Trophoblast cell (in vitro differentiated cells and primary cell): ENCODE measurements around the gene KANSL3.
A peak's percentile ranks its signal among the peaks of the same experiment; 100 is the strongest.

Source experiments
- DNase-seq, 2 donors: peaks; one replicate each; pipeline ENCODE4 v3.0.0-alpha.2; 2016
- H2AFZ ChIP-seq: 2 replicates; pipeline ENCODE4 v1.6.1; 2013; ENCODE audit warnings: low read length, moderate library complexity, mild to moderate bottlenecking; ENCODE audit not compliant: insufficient read depth, poor library complexity
- H2AK5ac ChIP-seq: 2 replicates; pipeline ENCODE4 v1.6.1; 2013; ENCODE audit warnings: mild to moderate bottlenecking, low read length
- H2BK120ac ChIP-seq: 2 replicates; pipeline ENCODE4 v1.6.1; 2013; ENCODE audit warnings: low read length, mild to moderate bottlenecking, moderate library complexity; ENCODE audit not compliant: insufficient read depth, poor library complexity
- H2BK12ac ChIP-seq: 2 replicates; pipeline ENCODE4 v1.6.1; 2013; ENCODE audit warnings: mild to moderate bottlenecking, low read length, moderate library complexity
- H2BK5ac ChIP-seq: 2 replicates; pipeline ENCODE4 v1.6.1; 2013; ENCODE audit warnings: low read length, low read depth, moderate library complexity, mild to moderate bottlenecking; ENCODE audit not compliant: poor library complexity
- H3K14ac ChIP-seq: 2 replicates; pipeline ENCODE4 v1.6.1; 2013; ENCODE audit warnings: mild to moderate bottlenecking, low read length
- H3K18ac ChIP-seq: 2 replicates; pipeline ENCODE4 v1.6.1; 2013; ENCODE audit warnings: mild to moderate bottlenecking, low read length
- H3K23ac ChIP-seq: 2 replicates; pipeline ENCODE4 v1.6.1; 2013; ENCODE audit warnings: low read length
- H3K27ac ChIP-seq: 2 replicates; pipeline ENCODE4 v1.5.1; 2013; ENCODE audit warnings: low read depth, mild to moderate bottlenecking, inconsistent platforms, low read length, moderate library complexity
- H3K27me3 ChIP-seq: 2 replicates; pipeline ENCODE4 v1.6.1; 2013; ENCODE audit warnings: inconsistent platforms, mild to moderate bottlenecking, low read length, moderate library complexity; ENCODE audit not compliant: insufficient read depth
- H3K36me3 ChIP-seq, 2 experiments: 1 replicate in 1 of 2; 2 replicates in 1 of 2; pipeline ENCODE4 v1.6.1; 2013; ENCODE audit warnings: low read length in 2 of 2, mild to moderate bottlenecking in 2 of 2, moderate library complexity in 1 of 2; ENCODE audit not compliant: insufficient read depth in 2 of 2, control insufficient read depth in 1 of 2
- H3K4ac ChIP-seq: 2 replicates; pipeline ENCODE4 v1.6.1; 2013; ENCODE audit warnings: low read depth, mild to moderate bottlenecking, low read length, moderate library complexity
- H3K4me1 ChIP-seq, 2 experiments: 1 replicate in 1 of 2; 2 replicates in 1 of 2; pipeline ENCODE4 v1.6.1; 2013; ENCODE audit warnings: low read length in 2 of 2, mild to moderate bottlenecking in 2 of 2, moderate library complexity in 1 of 2; ENCODE audit not compliant: insufficient read depth in 2 of 2, control insufficient read depth in 1 of 2
- H3K4me2 ChIP-seq: 2 replicates; pipeline ENCODE4 v1.6.1; 2013; ENCODE audit warnings: inconsistent platforms, mild to moderate bottlenecking, low read length, moderate library complexity
- H3K4me3 ChIP-seq: 2 replicates; pipeline ENCODE4 v1.5.1; 2013; ENCODE audit warnings: mild to moderate bottlenecking, low read depth, low read length, inconsistent platforms
- H3K79me1 ChIP-seq: one replicate; pipeline ENCODE4 v1.6.1; 2013; ENCODE audit warnings: low read length
- H3K79me2 ChIP-seq: 2 replicates; pipeline ENCODE4 v1.6.1; 2013; ENCODE audit warnings: low read length, mild to moderate bottlenecking; ENCODE audit not compliant: control insufficient read depth, insufficient read depth, poor library complexity
- H3K9ac ChIP-seq: 2 replicates; pipeline ENCODE4 v1.6.1; 2013; ENCODE audit warnings: mild to moderate bottlenecking, low read length
- H3K9me3 ChIP-seq: 2 replicates; pipeline ENCODE4 v1.6.1; 2013; ENCODE audit warnings: low read depth, mild to moderate bottlenecking, control low read depth, inconsistent platforms, low read length; ENCODE audit not compliant: insufficient read depth
- H4K12ac ChIP-seq: 2 replicates; pipeline ENCODE4 v1.6.1; 2013; ENCODE audit warnings: low read depth, mild to moderate bottlenecking, low read length, moderate library complexity
- H4K8ac ChIP-seq: 2 replicates; pipeline ENCODE4 v1.6.1; 2013; ENCODE audit warnings: low read depth, mild to moderate bottlenecking, low read length, moderate library complexity
- H4K91ac ChIP-seq: one replicate; pipeline ENCODE4 v1.6.1; 2013; ENCODE audit warnings: low read depth, mild to moderate bottlenecking, low read length, moderate library complexity
- WGBS: extraction: QIAGEN DNeasy Blood & Tissue Kit; methylation state at CpG from one replicate; pipeline ENCODE4 v1.1.7; 2013; ENCODE audit warnings: missing lambda C conversion rate; ENCODE audit not compliant: insufficient read length, insufficient coverage; ENCODE audit errors: extremely low coverage; 5-methylcytosine and 5-hydroxymethylcytosine counted together

Gene KANSL3

DNA sequence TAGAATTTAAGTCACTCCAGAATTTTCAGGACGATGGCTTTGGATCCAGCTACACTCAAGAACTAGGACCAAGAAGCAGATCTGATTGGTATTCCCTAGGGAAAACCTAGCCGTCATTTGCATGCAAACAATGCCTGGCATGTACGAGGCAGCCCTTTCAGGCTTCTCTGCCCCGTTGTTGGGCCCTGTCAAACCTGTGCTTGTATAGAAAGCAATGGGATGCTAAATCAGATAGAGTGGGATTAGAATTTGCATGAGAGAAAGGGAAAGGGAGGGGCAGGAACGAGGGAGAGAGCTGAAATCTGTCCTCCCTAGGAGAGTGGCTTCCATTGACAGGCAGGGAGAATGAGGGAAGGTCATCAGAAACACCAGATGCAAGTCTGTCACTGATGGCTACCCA is 73.0 kb downstream of the KANSL3 start:
- no peak overlapping the region for H3K14ac ChIP-seq
- H2BK12ac ChIP-seq, result no peak overlapping the region
- H3K27me3 ChIP-seq, result no peaks in the 10 kb centered on the region
- H3K4me2 ChIP-seq, result no peak overlapping the region
- no peak overlapping the region for H3K4ac ChIP-seq
- no peaks in the 10 kb centered on the region for H3K4me1 ChIP-seq
- H2BK120ac ChIP-seq, result no peak overlapping the region
- no peak overlapping the region for H2BK5ac ChIP-seq
- H3K4me3 ChIP-seq, result no peak overlapping the region
- no peak overlapping the region for H3K18ac ChIP-seq
- no peaks in the 10 kb centered on the region for H3K79me1 ChIP-seq
- DNase-seq, result peak in 1 of 2 donors; percentile 29
- H2AK5ac ChIP-seq, result no peak overlapping the region
- H3K36me3 ChIP-seq, result no peaks in the 10 kb centered on the region
- no peaks in the 10 kb centered on the region for H3K79me2 ChIP-seq
- H3K23ac ChIP-seq, result no peak overlapping the region
- H3K27ac ChIP-seq, result no peak overlapping the region
- H3K9me3 ChIP-seq, result no peaks in the 10 kb centered on the region
- no peak overlapping the region for H2AFZ ChIP-seq
- H3K9ac ChIP-seq, result no peak overlapping the region
- no peak overlapping the region for H4K8ac ChIP-seq
- no peak overlapping the region for H4K91ac ChIP-seq
- no CpG with 5 or more reads among the region's 5 CpGs for whole genome bisulfite sequencing
- no peak overlapping the region for H4K12ac ChIP-seq

DNA sequence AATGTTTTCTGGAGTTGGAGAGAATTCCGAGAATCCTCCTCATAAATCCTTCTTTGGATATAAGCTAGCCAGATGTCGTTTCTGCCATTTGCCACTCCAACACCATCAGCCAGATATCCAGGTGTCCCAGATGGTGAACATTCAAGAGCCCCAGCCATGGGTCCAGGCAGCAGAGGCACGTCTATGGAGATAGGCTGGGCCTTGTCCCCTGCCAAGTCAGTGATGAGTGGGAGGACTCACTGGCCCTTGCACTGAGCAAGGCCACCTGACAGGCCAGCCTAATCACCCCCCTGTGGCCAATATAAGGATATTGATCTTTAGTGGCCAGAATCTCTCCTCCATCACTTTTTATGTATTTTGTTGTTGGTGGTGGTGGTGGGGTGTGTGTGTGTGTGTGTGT is 73.5 kb downstream of the KANSL3 start:
- H4K12ac ChIP-seq, result no peak overlapping the region
- H4K91ac ChIP-seq, result no peak overlapping the region
- no peak overlapping the region for H3K4me3 ChIP-seq
- H3K9ac ChIP-seq, result no peak overlapping the region
- no peaks in the 10 kb centered on the region for H3K79me2 ChIP-seq
- no peak overlapping the region for H2BK5ac ChIP-seq
- no peaks in the 10 kb centered on the region for H3K27me3 ChIP-seq
- H3K18ac ChIP-seq, result no peak overlapping the region
- H3K23ac ChIP-seq, result no peak overlapping the region
- H3K36me3 ChIP-seq, result no peaks in the 10 kb centered on the region
- H2BK120ac ChIP-seq, result no peak overlapping the region
- H3K14ac ChIP-seq, result no peak overlapping the region
- H2BK12ac ChIP-seq, result no peak overlapping the region
- no peaks in the 10 kb centered on the region for H3K79me1 ChIP-seq
- no peaks in the 10 kb centered on the region for H3K9me3 ChIP-seq
- H4K8ac ChIP-seq, result no peak overlapping the region
- H3K4me1 ChIP-seq, result no peaks in the 10 kb centered on the region
- H3K27ac ChIP-seq, result no peak overlapping the region
- no peak overlapping the region for H3K4ac ChIP-seq
- no peak overlapping the region for H3K4me2 ChIP-seq
- H2AK5ac ChIP-seq, result no peak overlapping the region
- H2AFZ ChIP-seq, result no peak overlapping the region
- no CpG with 5 or more reads among the region's 3 CpGs for WGBS
- no peak for DNase-seq

DNA sequence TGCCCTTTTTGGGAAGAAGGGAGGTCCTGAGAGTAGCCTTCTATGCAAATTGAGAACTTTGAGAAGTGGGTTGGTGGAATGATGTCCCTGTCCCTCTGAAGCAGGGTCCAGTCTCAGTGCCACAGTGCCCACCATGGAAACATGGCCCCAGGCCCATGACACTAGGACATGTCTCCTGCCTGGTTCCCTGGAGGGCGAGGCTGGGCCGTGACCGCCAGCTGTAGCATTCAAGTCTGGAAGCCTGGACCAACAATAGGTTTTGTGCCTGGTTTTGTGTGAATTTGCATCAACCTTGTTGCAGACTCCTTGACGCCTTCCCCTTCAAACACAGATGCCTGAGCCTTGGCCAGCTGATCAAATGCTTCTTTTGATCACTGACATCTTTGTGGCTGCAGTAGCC is 74.1 kb downstream of the KANSL3 start:
- Histone ChIP-seq H3K79me1 (no peaks in the 10 kb centered on the region), H3K4ac (no peak overlapping the region), H3K18ac (no peak overlapping the region), H4K91ac (no peak overlapping the region), H2BK120ac (no peak overlapping the region), H3K9me3 (no peaks in the 10 kb centered on the region), H3K23ac (no peak overlapping the region), H2BK5ac (no peak overlapping the region), H3K14ac (no peak overlapping the region), H4K8ac (no peak overlapping the region), H3K79me2 (no peaks in the 10 kb centered on the region), H3K4me1 (no peaks in the 10 kb centered on the region), H3K36me3 (no peaks in the 10 kb centered on the region), H4K12ac (no peak overlapping the region), H2BK12ac (no peak overlapping the region), H3K4me3 (no peak overlapping the region), H3K9ac (no peak overlapping the region), H3K27ac (no peak overlapping the region), H2AK5ac (no peak overlapping the region), H2AFZ (no peak overlapping the region), H3K4me2 (no peak overlapping the region), H3K27me3 (no peaks in the 10 kb centered on the region)
- no peak for DNase-seq
- no CpG with 5 or more reads among the region's 4 CpGs for WGBS

DNA sequence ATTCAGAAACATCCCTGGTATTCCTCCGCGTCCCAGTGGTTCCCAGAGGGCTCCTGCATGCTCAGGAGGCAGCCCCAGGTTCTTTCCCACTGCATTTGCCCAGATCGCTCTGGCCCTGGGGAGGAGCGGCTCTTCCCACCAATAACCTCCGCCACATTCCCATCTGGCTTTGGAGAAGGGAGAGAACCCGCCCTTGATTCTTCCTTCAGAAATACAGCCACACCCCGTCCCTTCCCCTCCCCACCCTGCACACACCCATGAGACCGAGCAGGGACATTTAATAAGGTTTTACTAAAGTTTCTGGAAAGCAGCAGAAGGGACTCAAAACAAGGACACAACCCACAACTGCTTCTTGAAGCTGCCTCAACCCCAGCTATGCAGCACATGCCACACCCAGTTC is 79.6 kb downstream of the KANSL3 start:
- no peak overlapping the region for H4K12ac ChIP-seq
- no peak overlapping the region for H2BK12ac ChIP-seq
- peaks cover 3 to 4% of the 10 kb centered on the region in 2 experiments for H3K4me1 ChIP-seq
- no peaks in the 10 kb centered on the region for H3K9me3 ChIP-seq
- no peak overlapping the region for H3K4ac ChIP-seq
- H4K8ac ChIP-seq, result no peak overlapping the region
- no peak overlapping the region for H2BK120ac ChIP-seq
- H3K4me2 ChIP-seq, result no peak overlapping the region
- H3K27ac ChIP-seq, result no peak overlapping the region
- no peaks in the 10 kb centered on the region for H3K79me2 ChIP-seq
- no CpG with 5 or more reads among the region's 8 CpGs for WGBS
- no peak overlapping the region for H3K18ac ChIP-seq
- no peak overlapping the region for H3K23ac ChIP-seq
- no peak overlapping the region for H3K4me3 ChIP-seq
- H2AK5ac ChIP-seq, result no peak overlapping the region
- H3K14ac ChIP-seq, result no peak overlapping the region
- no peak overlapping the region for H4K91ac ChIP-seq
- no peak overlapping the region for H2AFZ ChIP-seq
- no peaks in the 10 kb centered on the region for H3K27me3 ChIP-seq
- H3K36me3 ChIP-seq, result no peaks in the 10 kb centered on the region
- H3K79me1 ChIP-seq, result no peaks in the 10 kb centered on the region
- no peak overlapping the region for H3K9ac ChIP-seq
- no peak overlapping the region for H2BK5ac ChIP-seq
- no peak for DNase-seq
